Sigmoid colon (tissue), 4 donors: Measurements from ENCODE around the gene DPH3.

Experiments
- CTCF ChIP-seq, 4 experiments: fragments of 450-650 bp in 3 of 4; fragments of 200-600 bp in 1 of 4; IDR thresholded peaks; one replicate each; pipeline ENCODE4 v1.5.1; 2016 to 2019; ENCODE audit warnings: antibody characterized with exemption in 4 of 4, mild to moderate bottlenecking in 3 of 4, moderate library complexity in 2 of 4
- EP300 ChIP-seq, 4 donors: sonication (generic); formaldehyde crosslinking; IDR thresholded peaks; one replicate each; pipeline ENCODE4 v1.6.1; 2017; ENCODE audit warnings: antibody characterized with exemption in 4 of 4
- POLR2A ChIP-seq, 2 donors: fragments of 450-650 bp; IDR thresholded peaks; one replicate each; pipeline ENCODE4 v1.6.1; 2016; ENCODE audit warnings: antibody characterized with exemption in 2 of 2, mild to moderate bottlenecking in 2 of 2, moderate library complexity in 2 of 2

- TF ChIP-seq CTCF (IDR thresholded peaks at IDR 0.05) (no peak), POLR2A (IDR thresholded peaks at IDR 0.05) (no peak), EP300 (IDR thresholded peaks at IDR 0.05) (no peak)
Measured at GRCh38 chr3:16279010-16279801, 14.5 kb upstream of the DPH3 start.
